GM19239 (cell line): ENCODE data around the gene PIEZO2.

Experiments
- DNase-seq: peaks from one replicate; pipeline ENCODE4 v3.0.0; 2011; ENCODE audit warnings: low spot score; ENCODE audit not compliant: insufficient read length
- FAIRE-seq: peaks from 2 replicates; lab custom pipeline; 2011; peaks lifted over from hg19 to GRCh38; lab: Jason Lieb, UNC

Gene PIEZO2

DNA sequence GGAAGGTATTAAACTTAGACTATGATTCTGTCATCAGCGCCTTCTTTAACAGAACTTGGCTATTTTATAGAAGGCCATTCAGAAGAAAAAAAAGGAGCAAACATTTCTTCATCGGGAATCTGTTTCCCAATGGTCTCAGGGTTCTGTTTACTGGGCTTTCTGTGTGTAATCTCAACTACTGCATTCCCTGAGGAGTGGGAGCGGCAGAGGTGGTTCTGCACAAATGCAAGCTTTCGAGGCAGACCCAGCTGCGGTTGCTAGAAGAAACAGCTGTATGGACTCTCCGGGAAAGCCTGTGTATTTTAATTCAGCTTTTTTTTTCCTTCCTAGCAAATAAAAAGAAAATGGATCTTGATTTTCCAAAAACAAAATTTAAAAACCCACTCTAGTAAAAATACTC lies 372.9 kb downstream of the PIEZO2 start:
- FAIRE-seq (no peak), DNase-seq (no peak)

DNA sequence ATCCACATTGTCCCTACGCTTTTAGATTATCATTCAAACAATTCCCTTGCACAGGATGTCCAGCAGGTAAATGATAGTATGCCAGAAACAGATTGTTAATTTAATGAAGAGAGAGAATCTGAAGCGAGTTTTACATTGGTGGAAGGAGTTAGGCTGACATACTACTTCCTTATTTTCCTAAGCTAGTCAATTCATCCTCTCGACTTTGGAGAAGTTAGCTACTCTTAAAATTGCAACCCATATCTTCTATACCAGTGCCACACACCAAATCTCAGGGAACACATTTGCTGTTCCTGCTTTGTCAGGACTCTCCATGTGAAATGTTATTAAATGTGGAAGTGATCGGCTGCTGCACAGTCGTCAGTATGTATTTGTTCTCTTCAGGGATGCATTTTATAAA lies 374.3 kb downstream of the PIEZO2 start:
- no peak for DNase-seq
- FAIRE-seq, result no peak

DNA sequence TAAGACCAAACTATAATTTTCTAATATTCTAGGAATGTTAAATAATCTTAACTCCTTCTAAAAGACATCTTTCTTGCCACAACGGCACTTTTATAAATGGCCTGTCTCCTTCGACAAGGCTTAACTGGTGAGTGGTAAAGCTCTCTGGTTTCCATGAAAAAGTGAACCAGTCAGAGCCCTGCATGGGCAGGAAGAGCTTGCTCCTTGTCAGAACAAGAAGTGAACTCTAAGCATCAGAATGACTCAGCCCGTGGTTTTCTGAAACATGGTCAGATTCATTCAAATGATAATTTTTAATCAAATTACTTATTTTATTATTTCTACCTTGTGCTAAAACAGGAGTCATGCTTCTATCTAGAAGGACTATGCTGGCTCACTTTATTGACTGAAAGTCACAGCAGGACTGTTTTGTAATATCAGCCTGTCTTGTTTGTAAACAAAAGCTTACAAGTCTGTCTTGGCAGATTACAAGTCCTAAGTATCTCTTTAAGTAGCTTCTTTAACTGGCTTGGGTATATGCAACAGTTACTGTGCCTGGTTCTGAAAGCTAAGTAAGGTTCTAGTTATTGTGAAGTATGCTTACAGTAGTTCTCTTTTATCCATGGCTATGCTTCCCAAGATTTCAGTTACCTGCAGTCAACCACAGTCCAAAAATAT lies 378.2 kb downstream of the PIEZO2 start:
- DNase-seq (no peak), FAIRE-seq (no peak)

GRCh38 chr18:10770264-10770663 lies 379.1 kb downstream of the PIEZO2 start:
- DNase-seq, result no peak
- no peak for FAIRE-seq

DNA sequence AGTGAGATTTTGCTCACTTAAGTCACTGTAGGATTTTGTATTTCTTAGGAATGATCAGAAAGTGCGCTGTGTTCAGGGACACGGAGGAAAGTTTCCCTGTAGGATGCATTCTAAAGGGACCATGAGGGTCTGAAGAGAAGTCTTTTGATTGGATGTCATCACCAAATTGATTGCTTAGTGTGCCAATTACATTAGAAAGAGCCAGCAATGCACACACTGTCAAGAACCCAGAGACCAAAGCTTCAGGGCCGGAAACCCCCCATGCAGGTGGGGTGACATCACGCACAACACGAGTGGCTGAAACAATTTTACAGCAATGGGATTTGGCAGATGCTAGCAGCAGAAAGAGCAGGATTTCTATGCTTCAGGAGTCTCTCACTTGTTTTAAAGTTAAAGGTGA lies 381.1 kb downstream of the PIEZO2 start:
- no peak for FAIRE-seq
- no peak for DNase-seq

DNA sequence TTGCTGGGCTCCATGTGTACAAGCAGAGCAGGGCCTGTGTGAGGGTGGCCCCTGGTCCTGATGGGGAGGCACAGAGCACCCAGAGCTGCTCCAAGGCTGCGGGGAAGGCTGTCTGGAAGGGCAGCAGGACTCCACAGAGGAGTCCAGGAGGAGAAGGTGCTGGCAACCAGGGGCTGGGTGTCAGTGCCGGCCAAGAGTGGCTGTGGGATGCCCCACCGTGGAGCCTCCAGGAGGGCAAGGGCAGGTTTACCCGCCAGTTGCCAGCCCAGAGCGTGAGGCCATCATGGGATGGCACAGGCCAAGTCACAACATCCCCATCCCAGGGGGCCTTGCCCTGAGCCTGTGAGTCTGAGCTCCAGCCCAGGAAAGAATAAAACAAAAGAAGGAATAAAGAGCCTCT lies 381.7 kb downstream of the PIEZO2 start:
- no peak for DNase-seq

GRCh38 chr18:10760986-10761385 lies 388.4 kb downstream of the PIEZO2 start:
- FAIRE-seq, result no peak
- no peak for DNase-seq

More for the DNA sequence above, 381.7 kb downstream of the PIEZO2 start:
- FAIRE-seq, result no peak

- FAIRE-seq (no peak), DNase-seq (no peak)
These were observed 390.1 kb downstream of the PIEZO2 start for GRCh38 chr18:10759241-10759640.

DNA sequence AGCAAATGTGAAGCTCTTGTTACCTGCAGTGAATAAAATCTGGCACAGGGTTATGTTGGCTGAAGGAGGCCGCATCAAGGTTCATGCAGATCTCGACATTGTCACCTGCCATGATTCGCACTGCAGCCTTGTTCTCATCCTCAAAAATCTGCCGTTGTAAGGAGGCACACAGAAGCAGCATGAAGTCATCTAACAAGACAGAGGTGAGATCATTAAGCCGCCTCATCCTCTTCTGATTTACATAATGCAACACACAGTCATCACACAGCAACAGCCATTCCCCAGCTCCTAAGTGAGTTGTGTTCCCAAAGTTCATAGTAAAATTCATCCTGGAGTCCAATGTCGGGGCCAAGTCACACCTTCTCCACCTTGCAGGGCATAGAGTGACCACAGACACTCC lies 391.4 kb downstream of the PIEZO2 start:
- FAIRE-seq, result no peak
- no peak for DNase-seq

DNA sequence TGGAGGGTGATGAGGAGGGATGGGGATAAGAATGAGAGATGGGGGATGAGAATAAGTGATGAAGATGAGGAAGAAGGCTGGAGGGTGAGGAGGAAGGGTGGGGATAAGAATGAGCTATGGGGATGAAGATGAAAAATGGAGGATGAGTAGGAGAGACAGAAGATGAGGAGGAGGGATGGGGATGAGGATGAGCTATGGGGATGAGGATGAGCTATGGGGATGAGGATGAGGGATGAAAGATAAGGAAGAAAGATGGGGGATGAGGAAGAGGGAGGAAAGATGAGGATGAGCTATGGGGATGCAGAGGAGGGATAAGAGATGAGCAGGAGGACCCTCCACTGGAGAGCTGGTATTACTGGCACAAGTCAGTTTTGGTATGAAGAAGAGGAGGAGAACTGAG lies 392.0 kb downstream of the PIEZO2 start:
- FAIRE-seq (no peak), DNase-seq (no peak)

DNA sequence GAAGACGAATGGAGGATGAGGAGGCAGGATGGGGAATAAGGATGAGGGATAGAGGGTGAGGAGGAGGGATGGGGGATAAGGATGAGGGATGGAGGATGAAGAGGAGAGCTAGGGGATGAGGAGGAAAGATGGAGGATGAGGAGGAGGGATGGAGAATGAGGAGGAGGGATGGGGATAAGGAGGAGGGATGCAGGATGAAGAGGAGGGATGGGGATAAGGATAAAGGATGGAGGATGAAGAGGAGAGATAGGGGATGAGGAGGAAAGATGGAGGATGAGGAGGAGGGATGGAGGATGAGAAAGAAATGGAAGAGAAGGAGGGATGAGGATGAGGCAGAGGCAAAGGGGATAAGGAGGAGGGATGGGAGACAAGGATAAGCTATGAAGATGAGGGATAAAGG lies 393.5 kb downstream of the PIEZO2 start:
- DNase-seq (no peak), FAIRE-seq (no peak)

DNA sequence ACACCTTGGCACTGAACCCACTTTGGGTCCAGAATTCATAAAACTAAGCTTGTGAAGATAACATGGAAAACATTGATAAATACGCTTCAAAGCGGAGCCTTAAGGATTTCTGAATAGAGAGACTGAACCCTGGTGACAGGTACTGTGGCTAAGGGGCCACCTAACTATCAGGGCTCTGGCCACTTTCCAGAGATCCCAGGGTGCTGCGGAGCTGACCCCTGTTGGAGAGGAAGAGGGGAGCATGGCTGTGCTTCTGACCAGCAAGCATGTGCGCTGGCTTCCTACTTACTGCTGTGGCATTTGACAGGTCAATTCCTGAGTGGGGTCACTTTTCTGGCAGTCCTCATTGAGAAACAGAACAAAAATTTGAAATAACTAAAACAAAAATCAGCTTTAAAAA lies 395.2 kb downstream of the PIEZO2 start:
- no peak for FAIRE-seq
- no peak for DNase-seq

GRCh38 chr18:10752382-10752781 lies 397.0 kb downstream of the PIEZO2 start:
- FAIRE-seq, result no peak
- no peak for DNase-seq

DNA sequence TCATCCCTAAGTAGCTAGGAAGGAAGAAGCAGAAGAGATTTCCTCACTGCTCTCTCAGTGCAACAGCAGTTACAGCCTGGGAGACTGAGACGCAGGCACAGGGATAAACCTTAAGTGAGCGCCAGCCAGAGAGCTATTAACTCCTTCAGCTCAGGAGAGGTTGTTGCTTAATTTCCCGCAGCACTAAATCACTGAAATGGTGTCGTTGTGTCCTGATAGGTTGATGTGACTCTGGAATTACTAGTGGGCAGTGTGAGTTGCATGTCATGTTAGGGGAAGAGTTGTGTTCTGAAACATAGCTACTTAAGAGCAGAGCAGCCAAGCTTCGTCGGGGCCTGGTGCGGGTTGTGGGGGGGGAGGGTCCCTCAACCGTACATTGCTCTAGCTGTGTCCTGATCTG lies 397.7 kb downstream of the PIEZO2 start:
- DNase-seq (no peak), FAIRE-seq (no peak)

- no peak for DNase-seq
- no peak for FAIRE-seq
These were observed 399.0 kb downstream of the PIEZO2 start for GRCh38 chr18:10750191-10751035.

DNA sequence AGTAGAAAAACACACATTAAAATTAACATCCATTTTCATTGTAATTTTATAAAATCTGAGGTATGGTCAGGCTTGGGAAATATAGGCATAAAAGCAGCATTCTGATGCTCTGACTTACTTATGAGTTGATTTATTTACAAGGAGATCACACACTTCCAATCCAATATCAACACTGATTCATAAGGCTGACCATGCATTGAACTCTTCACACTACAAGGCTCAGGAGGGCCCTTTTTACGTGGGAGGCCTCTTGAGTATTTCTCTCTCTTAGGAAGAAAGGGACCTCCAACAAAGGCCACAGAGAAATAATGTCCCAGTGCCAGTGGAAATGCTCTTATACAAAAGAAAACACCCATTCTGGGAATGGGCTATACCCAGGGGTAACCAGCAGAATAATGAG lies 400.7 kb downstream of the PIEZO2 start:
- DNase-seq (no peak), FAIRE-seq (no peak)

GRCh38 chr18:10745971-10746370 lies 403.4 kb downstream of the PIEZO2 start:
- DNase-seq (no peak), FAIRE-seq (no peak)

DNA sequence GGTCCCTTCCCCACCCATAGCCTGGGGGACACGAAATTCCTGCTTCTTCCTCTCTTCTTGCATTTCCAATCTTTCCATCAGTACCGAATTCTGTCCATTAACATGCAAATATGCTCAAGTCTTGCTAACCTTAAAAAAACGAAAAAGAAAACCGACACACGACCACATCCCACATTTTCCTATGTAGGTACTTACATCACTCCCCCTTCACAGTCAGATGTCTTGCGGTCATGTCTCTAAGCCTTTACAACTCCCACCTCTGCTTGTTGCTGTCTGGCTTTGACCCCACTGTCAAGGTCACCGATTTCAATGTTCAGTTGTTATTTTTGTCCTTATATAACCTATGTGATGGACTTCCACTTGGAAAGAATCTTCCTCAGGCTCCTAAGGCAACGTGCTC lies 404.1 kb downstream of the PIEZO2 start:
- no peak for DNase-seq
- FAIRE-seq, result no peak

- DNase-seq (no peak), FAIRE-seq (no peak)
These were observed 405.6 kb downstream of the PIEZO2 start for GRCh38 chr18:10743766-10744165.

DNA sequence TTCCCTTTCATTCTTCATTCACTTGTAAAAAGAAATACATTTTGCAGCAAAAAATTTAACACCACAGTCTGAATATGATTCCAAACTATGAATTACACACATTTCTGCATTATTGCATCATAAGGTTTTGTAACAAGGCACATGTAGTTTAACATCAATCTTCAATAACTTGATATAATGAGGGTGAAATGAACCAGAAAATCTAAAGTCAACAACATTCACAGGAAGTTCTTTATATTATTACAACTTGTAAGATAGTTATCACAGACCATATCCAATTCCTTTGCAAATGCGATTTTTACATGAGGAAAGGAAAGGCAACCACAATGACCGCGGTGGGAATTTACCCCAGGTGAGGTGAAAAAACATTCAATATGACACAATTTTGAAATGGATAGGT lies 410.2 kb downstream of the PIEZO2 start:
- DNase-seq (no peak), FAIRE-seq (no peak)

DNA sequence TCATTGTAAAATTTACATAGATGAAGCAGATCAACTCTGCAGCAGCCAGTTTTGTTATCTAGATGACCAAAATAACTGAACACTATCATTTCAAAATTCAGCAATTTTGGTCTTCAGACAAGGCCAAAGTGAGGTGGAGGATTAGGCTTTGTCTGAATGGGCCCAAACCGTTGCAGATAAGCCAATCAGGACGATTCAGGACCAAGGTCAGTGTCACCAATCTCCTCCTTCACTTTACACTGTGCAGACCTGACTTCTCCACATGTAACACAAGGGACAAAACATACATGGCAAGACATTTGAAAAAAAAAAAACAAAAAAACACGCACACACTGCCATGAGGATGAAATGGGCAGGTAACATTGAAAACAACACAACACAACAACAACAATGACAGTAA lies 412.4 kb downstream of the PIEZO2 start:
- FAIRE-seq (no peak), DNase-seq (no peak)

DNA sequence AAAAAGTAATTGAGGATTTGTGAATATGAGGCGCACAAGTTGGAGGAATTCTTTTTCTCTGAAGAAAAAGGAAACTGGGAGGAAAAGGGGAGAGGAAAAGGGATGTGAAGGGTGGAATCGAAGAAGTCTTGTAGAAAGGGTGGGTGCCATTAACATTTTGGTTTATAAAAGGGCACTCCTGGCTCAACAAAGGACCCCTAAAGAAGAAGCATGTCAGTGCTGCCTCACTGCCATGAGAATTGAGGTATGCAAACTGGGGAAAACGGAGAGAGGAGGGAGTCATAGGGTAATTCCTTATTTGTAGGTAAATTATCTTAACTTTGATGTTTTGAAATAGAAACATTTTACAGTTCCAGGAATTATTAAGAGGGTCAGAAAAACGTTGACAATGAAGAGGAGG lies 416.4 kb downstream of the PIEZO2 start:
- DNase-seq (no peak), FAIRE-seq (no peak)
